Lower leg skin (tissue), 3 donors: Measurements from ENCODE around the gene QSOX2.

Source experiments
- CTCF ChIP-seq, 3 donors: fragments of 450-650 bp; IDR thresholded peaks; one replicate each; pipeline ENCODE4 v1.5.1; 2016; ENCODE audit warnings: antibody characterized with exemption in 3 of 3, mild to moderate bottlenecking in 3 of 3, moderate library complexity in 2 of 3
- POLR2A ChIP-seq, 2 donors: fragments of 450-650 bp; IDR thresholded peaks; one replicate each; pipeline ENCODE4 v1.6.1; 2016 to 2017; ENCODE audit warnings: antibody characterized with exemption in 2 of 2, mild to moderate bottlenecking in 1 of 2, moderate library complexity in 1 of 2

DNA sequence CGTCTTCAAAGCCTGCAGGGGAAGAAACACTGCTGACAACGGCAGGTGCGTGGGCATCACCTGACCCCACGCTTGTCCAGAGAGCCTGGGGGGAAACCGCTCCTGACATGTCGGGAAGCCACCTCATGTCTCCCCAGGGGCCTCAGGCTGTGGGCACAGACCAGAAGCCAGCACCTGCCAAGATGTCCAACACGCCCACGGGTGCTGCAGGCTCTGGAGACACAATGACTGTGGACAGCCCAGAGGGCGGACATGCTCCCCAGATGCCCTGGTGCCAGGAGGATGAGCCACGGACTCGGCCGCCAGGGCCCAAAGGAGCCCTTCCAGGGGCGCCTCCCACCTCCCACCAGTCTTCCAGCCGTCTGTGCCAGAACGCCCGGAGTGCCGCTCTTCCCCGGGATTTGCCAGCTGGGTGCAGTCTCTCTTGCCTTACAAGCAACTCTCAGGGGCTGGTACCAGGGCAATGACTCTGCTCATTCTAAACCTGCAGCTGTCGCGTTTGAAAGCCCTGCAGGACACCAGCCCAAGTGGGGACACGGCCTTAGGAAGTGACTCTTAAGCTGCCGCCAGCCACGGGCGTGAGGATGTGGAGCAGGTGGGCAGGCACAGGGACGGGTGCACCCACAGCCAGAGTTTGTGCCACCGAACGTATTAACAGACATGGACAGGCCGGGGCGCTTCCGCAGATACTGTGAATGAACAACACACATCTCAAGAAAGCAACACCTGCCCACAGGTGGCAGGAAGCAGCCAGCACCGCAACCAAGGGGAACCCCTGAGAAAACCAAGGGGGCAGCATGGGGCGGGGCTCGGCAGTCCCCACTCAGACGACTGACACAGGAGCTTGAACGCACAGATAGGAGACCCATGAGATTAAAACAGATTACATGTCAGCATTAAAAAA lies 33.9 kb downstream of the QSOX2 start:
- no peak for TF ChIP-seq CTCF (IDR thresholded peaks at IDR 0.05)
- TF ChIP-seq POLR2A (IDR thresholded peaks at IDR 0.05) = no peak
